Measurements from ENCODE around the gene FGF5. TPM values are rescaled to one million over a fixed set of nuclear protein-coding genes. Genes with fewer than 3 reads are reported as not detected.
A peak's percentile ranks its signal among the peaks of the same experiment; 100 is the strongest.

The FGF5 gene
- total and polyA plus RNA-seq, 10 of the 15 experiments (the other 5 are each of a cell fraction or from before 2014, with no cell fraction given) = 0.87 to 7.4 (median 1.6) TPM

DNA sequence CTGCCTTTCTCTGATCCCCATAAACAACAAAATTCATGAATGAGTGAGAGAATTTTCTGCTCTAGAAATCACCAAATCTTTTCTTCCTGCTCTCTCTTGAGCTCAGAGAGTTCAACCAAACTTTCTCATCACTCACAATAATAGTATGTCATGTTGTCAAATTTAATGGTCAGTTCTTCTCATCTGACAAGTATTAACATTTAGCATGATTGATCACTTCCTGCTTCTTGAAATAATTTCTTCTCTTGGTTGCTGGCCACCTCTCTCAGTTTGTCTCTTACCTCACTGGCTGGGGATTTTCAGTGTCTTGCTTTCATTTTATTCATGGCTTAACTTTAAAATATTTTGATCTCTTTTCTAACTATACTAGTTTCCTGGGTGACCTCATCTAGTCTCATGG is 25.5 kb upstream of the FGF5 start (continued):
- TF ChIP-seq, protein P1, sequence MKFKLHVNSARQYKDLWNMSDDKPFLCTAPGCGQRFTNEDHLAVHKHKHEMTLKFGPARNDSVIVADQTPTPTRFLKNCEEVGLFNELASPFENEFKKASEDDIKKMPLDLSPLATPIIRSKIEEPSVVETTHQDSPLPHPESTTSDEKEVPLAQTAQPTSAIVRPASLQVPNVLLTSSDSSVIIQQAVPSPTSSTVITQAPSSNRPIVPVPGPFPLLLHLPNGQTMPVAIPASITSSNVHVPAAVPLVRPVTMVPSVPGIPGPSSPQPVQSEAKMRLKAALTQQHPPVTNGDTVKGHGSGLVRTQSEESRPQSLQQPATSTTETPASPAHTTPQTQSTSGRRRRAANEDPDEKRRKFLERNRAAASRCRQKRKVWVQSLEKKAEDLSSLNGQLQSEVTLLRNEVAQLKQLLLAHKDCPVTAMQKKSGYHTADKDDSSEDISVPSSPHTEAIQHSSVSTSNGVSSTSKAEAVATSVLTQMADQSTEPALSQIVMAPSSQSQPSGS (IDR thresholded peaks at IDR 0.05; ENCODE audit: low read length) = no peak; the same call in 1 of the 2 replicates
- TF ChIP-seq HDAC2 (IDR thresholded peaks at IDR 0.05) = no peak
- TF ChIP-seq ETV6 (conservative IDR thresholded peaks at IDR 0.05 in 1 of 2, IDR thresholded peaks at IDR 0.05 in 1 of 2; ENCODE audit: borderline replicate concordance in 1 of 2, low read depth in 1 of 2) = peak in 1 of 2 experiments; percentile 61; a peak in 1 of 4 replicates
- TF ChIP-seq HCFC1 (IDR thresholded peaks at IDR 0.05; ENCODE audit: low read length) = no peak
- no peak for TF ChIP-seq ASH2L (IDR thresholded peaks at IDR 0.05; ENCODE audit: borderline replicate concordance, low read depth)
- no peak for TF ChIP-seq NRF1 (conservative IDR thresholded peaks at IDR 0.05; ENCODE audit: low read depth, low read length)
- TF ChIP-seq JUNB (IDR thresholded peaks at IDR 0.05) = peak; percentile 22; the same call in 1 of the 2 replicates
- no peak for TF ChIP-seq PAX5 (IDR thresholded peaks at IDR 0.05; ENCODE audit: borderline replicate concordance, low read depth, low read length)
- no peak for TF ChIP-seq SIN3A (IDR thresholded peaks at IDR 0.05; ENCODE audit: low read depth, low read length)
- 0 out of 2 replicates have a peak, but pooled peaks have one; percentile 29 for TF ChIP-seq TCF7 (IDR thresholded peaks at IDR 0.05; ENCODE audit: borderline replicate concordance)
- no peak for TF ChIP-seq SMAD5 (IDR thresholded peaks at IDR 0.05; ENCODE audit: low read depth)
- TF ChIP-seq ATF7 (IDR thresholded peaks at IDR 0.05; ENCODE audit: low read depth) = peak; percentile 94
- TF ChIP-seq NR2F1 (conservative IDR thresholded peaks at IDR 0.05) = no peak
- TF ChIP-seq, protein P2, sequence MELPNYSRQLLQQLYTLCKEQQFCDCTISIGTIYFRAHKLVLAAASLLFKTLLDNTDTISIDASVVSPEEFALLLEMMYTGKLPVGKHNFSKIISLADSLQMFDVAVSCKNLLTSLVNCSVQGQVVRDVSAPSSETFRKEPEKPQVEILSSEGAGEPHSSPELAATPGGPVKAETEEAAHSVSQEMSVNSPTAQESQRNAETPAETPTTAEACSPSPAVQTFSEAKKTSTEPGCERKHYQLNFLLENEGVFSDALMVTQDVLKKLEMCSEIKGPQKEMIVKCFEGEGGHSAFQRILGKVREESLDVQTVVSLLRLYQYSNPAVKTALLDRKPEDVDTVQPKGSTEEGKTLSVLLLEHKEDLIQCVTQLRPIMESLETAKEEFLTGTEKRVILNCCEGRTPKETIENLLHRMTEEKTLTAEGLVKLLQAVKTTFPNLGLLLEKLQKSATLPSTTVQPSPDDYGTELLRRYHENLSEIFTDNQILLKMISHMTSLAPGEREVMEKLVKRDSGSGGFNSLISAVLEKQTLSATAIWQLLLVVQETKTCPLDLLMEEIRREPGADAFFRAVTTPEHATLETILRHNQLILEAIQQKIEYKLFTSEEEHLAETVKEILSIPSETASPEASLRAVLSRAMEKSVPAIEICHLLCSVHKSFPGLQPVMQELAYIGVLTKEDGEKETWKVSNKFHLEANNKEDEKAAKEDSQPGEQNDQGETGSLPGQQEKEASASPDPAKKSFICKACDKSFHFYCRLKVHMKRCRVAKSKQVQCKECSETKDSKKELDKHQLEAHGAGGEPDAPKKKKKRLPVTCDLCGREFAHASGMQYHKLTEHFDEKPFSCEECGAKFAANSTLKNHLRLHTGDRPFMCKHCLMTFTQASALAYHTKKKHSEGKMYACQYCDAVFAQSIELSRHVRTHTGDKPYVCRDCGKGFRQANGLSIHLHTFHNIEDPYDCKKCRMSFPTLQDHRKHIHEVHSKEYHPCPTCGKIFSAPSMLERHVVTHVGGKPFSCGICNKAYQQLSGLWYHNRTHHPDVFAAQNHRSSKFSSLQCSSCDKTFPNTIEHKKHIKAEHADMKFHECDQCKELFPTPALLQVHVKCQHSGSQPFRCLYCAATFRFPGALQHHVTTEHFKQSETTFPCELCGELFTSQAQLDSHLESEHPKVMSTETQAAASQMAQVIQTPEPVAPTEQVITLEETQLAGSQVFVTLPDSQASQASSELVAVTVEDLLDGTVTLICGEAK (IDR thresholded peaks at IDR 0.05; ENCODE audit: borderline replicate concordance) = no peak
- TF ChIP-seq, protein P3, sequence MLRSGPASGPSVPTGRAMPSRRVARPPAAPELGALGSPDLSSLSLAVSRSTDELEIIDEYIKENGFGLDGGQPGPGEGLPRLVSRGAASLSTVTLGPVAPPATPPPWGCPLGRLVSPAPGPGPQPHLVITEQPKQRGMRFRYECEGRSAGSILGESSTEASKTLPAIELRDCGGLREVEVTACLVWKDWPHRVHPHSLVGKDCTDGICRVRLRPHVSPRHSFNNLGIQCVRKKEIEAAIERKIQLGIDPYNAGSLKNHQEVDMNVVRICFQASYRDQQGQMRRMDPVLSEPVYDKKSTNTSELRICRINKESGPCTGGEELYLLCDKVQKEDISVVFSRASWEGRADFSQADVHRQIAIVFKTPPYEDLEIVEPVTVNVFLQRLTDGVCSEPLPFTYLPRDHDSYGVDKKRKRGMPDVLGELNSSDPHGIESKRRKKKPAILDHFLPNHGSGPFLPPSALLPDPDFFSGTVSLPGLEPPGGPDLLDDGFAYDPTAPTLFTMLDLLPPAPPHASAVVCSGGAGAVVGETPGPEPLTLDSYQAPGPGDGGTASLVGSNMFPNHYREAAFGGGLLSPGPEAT (IDR thresholded peaks at IDR 0.05; ENCODE audit: low read depth) = peak; percentile 67; the same call in 1 of the 2 replicates
- TF ChIP-seq YBX1 (IDR thresholded peaks at IDR 0.05) = no peak
- TF ChIP-seq, protein P4, sequence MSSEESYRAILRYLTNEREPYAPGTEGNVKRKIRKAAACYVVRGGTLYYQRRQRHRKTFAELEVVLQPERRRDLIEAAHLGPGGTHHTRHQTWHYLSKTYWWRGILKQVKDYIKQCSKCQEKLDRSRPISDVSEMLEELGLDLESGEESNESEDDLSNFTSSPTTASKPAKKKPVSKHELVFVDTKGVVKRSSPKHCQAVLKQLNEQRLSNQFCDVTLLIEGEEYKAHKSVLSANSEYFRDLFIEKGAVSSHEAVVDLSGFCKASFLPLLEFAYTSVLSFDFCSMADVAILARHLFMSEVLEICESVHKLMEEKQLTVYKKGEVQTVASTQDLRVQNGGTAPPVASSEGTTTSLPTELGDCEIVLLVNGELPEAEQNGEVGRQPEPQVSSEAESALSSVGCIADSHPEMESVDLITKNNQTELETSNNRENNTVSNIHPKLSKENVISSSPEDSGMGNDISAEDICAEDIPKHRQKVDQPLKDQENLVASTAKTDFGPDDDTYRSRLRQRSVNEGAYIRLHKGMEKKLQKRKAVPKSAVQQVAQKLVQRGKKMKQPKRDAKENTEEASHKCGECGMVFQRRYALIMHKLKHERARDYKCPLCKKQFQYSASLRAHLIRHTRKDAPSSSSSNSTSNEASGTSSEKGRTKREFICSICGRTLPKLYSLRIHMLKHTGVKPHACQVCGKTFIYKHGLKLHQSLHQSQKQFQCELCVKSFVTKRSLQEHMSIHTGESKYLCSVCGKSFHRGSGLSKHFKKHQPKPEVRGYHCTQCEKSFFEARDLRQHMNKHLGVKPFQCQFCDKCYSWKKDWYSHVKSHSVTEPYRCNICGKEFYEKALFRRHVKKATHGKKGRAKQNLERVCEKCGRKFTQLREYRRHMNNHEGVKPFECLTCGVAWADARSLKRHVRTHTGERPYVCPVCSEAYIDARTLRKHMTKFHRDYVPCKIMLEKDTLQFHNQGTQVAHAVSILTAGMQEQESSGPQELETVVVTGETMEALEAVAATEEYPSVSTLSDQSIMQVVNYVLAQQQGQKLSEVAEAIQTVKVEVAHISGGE (CRISPR knock-in tag; IDR thresholded peaks at IDR 0.05) = no peak
- TF ChIP-seq BACH1 (IDR thresholded peaks at IDR 0.05; ENCODE audit: borderline replicate concordance) = no peak
- TF ChIP-seq RAD21 (IDR thresholded peaks at IDR 0.05; ENCODE audit: insufficient read depth, low read depth, low read length) = no peak
- TF ChIP-seq RCOR1 (conservative IDR thresholded peaks at IDR 0.05; ENCODE audit: low read depth, low read length) = no peak
